HepG2 (cell line): ENCODE measurements around the gene FAM240A. TPM values are rescaled to one million over a fixed set of nuclear protein-coding genes. Genes with fewer than 3 reads are reported as not detected.

Experiments used
- ATAC-seq: fragments of 200-7000 bp; cut with Tn5 transposase; 3 replicates; pipeline ENCODE4 v1.9.1; 2020; ENCODE audit warnings: mild to moderate bottlenecking, moderate library complexity
- BruUV-seq: library from RNA; stranded (reverse); fragments of 400-500 nt; replicated peaks from 2 replicates; lab custom pipeline; 2021; lab: Mats Ljungman, UMichigan
- CTCF ChIA-PET: fragments of 300-600 bp; formaldehyde crosslinking; extraction: SDS; loops from one replicate; lab custom pipeline; 2021; ENCODE audit warnings: low total read pairs, inconsistent platforms, low intra/inter-chr PET ratio; lab: Yijun Ruan, JAX
- POLR2A ChIA-PET: fragments of 350-600 bp; sonication (Branson Sonifier 250); formaldehyde crosslinking; loops from one replicate; lab custom pipeline; 2020; ENCODE audit warnings: antibody characterized with exemption, inconsistent platforms; lab: Yijun Ruan, JAX
- DNase-seq: peaks from one replicate; pipeline ENCODE4 v3.0.0-alpha.2; 2015; ENCODE audit warnings: low spot score
- FAIRE-seq: peaks from 3 replicates; lab custom pipeline; 2011; peaks lifted over from hg19 to GRCh38; lab: Jason Lieb, UNC
- H2AFZ ChIP-seq: one replicate; pipeline ENCODE4 v1.6.1; 2011; ENCODE audit warnings: low read length, inconsistent platforms
- H3K27ac ChIP-seq: fragments of 300-600 bp; 3 replicates; pipeline ENCODE4 v1.8.0; 2011; ENCODE audit warnings: mixed run types, mild to moderate bottlenecking, mixed read lengths, low read length, inconsistent platforms; ENCODE audit not compliant: insufficient read depth; ENCODE audit errors: extremely low read length
- H3K27me3 ChIP-seq, 2 experiments: fragments of 200-600 bp in 1 of 2; 2 replicates in 1 of 2; 3 replicates in 1 of 2; pipeline versions ENCODE4 v1.6.0 to v1.8.0; 2011; ENCODE audit warnings: low read length in 2 of 2, mild to moderate bottlenecking in 2 of 2, moderate library complexity in 2 of 2, inconsistent platforms in 1 of 2; ENCODE audit not compliant: insufficient read depth in 2 of 2, control insufficient read depth in 1 of 2
- H3K36me3 ChIP-seq, 2 experiments: fragments of 200-600 bp in 1 of 2; replicated peaks in 1 of 2; 2 replicates in 1 of 2; 3 replicates in 1 of 2; pipeline versions ENCODE4 v1.5.1 to v1.8.0; 2011; ENCODE audit warnings: low read length in 2 of 2, inconsistent platforms in 1 of 2; ENCODE audit not compliant: insufficient read depth in 2 of 2, control insufficient read depth in 1 of 2
- H3K4me1 ChIP-seq: 2 replicates; pipeline ENCODE4 v1.5.1; 2012; ENCODE audit warnings: low read length, inconsistent platforms; ENCODE audit not compliant: insufficient read depth
- H3K4me2 ChIP-seq: 2 replicates; pipeline ENCODE4 v1.6.0; 2011; ENCODE audit warnings: low read depth, low read length, inconsistent platforms
- H3K4me3 ChIP-seq, 3 experiments: fragments of 200-600 bp in 1 of 3; sonication (generic), shearing (Covaris generic) in 1 of 3; replicated peaks in 1 of 3; 2 replicates each; pipeline ENCODE4 v1.5.1; 2011 to 2016; ENCODE audit warnings: low read length in 3 of 3, inconsistent platforms in 2 of 3, low read depth in 2 of 3, mild to moderate bottlenecking in 2 of 3, control low read depth in 1 of 3, mixed read lengths in 1 of 3; ENCODE audit not compliant: insufficient read depth in 1 of 3
- H3K79me2 ChIP-seq: one replicate; pipeline ENCODE4 v1.6.1; 2011; ENCODE audit warnings: low read length, inconsistent platforms; ENCODE audit not compliant: insufficient read depth
- H3K9ac ChIP-seq: 2 replicates; pipeline ENCODE4 v1.6.0; 2011; ENCODE audit warnings: mild to moderate bottlenecking, low read depth, low read length, inconsistent platforms; ENCODE audit not compliant: insufficient read depth
- H3K9me3 ChIP-seq: 2 replicates; pipeline ENCODE4 v1.5.1; 2012; ENCODE audit warnings: mild to moderate bottlenecking, low read length
- H4K20me1 ChIP-seq: 2 replicates; pipeline ENCODE4 v1.6.0; 2011; ENCODE audit warnings: inconsistent platforms, mild to moderate bottlenecking, low read length, moderate library complexity; ENCODE audit not compliant: insufficient read depth
- CSRNP1 ChIP-seq: sonication (generic); formaldehyde crosslinking; IDR thresholded peaks from 2 replicates; pipeline ENCODE4 v1.8.1; 2023; ENCODE audit warnings: mild to moderate bottlenecking, missing genetic modification reagents
- HHEX ChIP-seq: IDR thresholded peaks from 2 replicates; pipeline ENCODE4 v1.6.1; 2016; ENCODE audit warnings: control low read depth
- MYPOP ChIP-seq: sonication (generic); formaldehyde crosslinking; IDR thresholded peaks from 2 replicates; pipeline ENCODE4 v1.8.1; 2023; ENCODE audit warnings: mild to moderate bottlenecking, moderate library complexity, missing genetic modification reagents
- NCOA1 ChIP-seq: sonication (generic); formaldehyde crosslinking; IDR thresholded peaks from 2 replicates; pipeline ENCODE4 v1.9.0; 2021; ENCODE audit warnings: missing genetic modification reagents
- NCOA5 ChIP-seq: sonication (generic); formaldehyde crosslinking; IDR thresholded peaks from 2 replicates; pipeline ENCODE4 v1.4.0; 2020; ENCODE audit warnings: missing genetic modification reagents
- RFXANK ChIP-seq: IDR thresholded peaks from 2 replicates; pipeline ENCODE4 v1.6.1; 2016
- THYN1 ChIP-seq: sonication (generic); formaldehyde crosslinking; IDR thresholded peaks from 2 replicates; pipeline ENCODE4 v1.8.1; 2023; ENCODE audit warnings: low read depth, mild to moderate bottlenecking, moderate library complexity, missing genetic modification reagents, borderline replicate concordance
- USF2 ChIP-seq, 2 experiments: sonication (generic) in 1 of 2; formaldehyde crosslinking in 1 of 2; IDR thresholded peaks; 2 replicates each; pipeline versions ENCODE4 v1.5.1 to v1.6.1; 2011 to 2020; ENCODE audit warnings: borderline replicate concordance in 1 of 2, low read depth in 1 of 2, low read length in 1 of 2, mild to moderate bottlenecking in 1 of 2, missing genetic modification reagents in 1 of 2, moderate library complexity in 1 of 2
- WGBS: methylation state at CpG from one replicate; pipeline ENCODE4 v1.1.6; 2017; ENCODE audit warnings: low lambda C conversion rate; 5-methylcytosine and 5-hydroxymethylcytosine counted together
- in situ Hi-C: cut with HindIII; loops from 2 replicates; pipeline ENCODE4 v1.10.0; 2017; ENCODE audit warnings: low pct_unique_long_range_greater_than_20kb; ENCODE audit not compliant: extremely low pct_ligation_motif_present
- intact Hi-C: fragments of 100-400 bp; cut with micrococcal nuclease; formaldehyde crosslinking; loops from one replicate; pipeline ENCODE4 v1.10.0; 2022; ENCODE audit not compliant: unreplicated experiment
- polyA plus RNA-seq, 8 experiments: library from polyadenylated mRNA; depleted of rRNA in 3 of 8; stranded (reverse) in 7 of 8; unstranded in 1 of 8; fragments of >200 nt; fragmentation: Illumina TruSeq in 4 of 8; extraction: Trizol in 4 of 8; gene quantifications; 2 replicates each; pipeline versions ENCODE4 v1.2.1 to v1.2.3, GENCODE V29; 2011 to 2016; ENCODE audit warnings: low read depth in 4 of 8, missing spikeins in 1 of 8, mixed read lengths in 1 of 8; ENCODE audit not compliant: insufficient read depth in 1 of 8
- total RNA-seq, 5 experiments: library from RNA; depleted of rRNA; stranded (reverse); fragments of >200 nt; fragmentation: Illumina TruSeq; extraction: Trizol; gene quantifications; 2 replicates each; pipeline ENCODE4 v1.2.3, GENCODE V29; 2016; ENCODE audit warnings: low read depth in 1 of 5

The FAM240A gene
- total and polyA plus RNA-seq, 2 of the 13 experiments (the other 11 are each of a cell fraction or from before 2014, with no cell fraction given): not detected

GRCh38 chr3:46603446-46604046 is 8.8 kb upstream of the FAM240A start:
- H3K9me3 ChIP-seq: no peaks in the 10 kb centered on the region
- H3K27me3 ChIP-seq: 0 out of 5 replicates have a peak, but pooled peaks cover 0 to 3% of the 10 kb centered on the region in 2 experiments
- peaks cover 22% of the 10 kb centered on the region for H3K4me1 ChIP-seq
- FAIRE-seq (no peak), DNase-seq (no peak), ATAC-seq (no peak)
- H3K4me3 ChIP-seq: no peak overlapping the region; a peak in 1 of 6 replicates
- H2AFZ ChIP-seq: no peak overlapping the region
- H3K9ac ChIP-seq: no peak overlapping the region
- in situ Hi-C loops (no loop called here), intact Hi-C loops (no loop called here)
- H3K36me3 ChIP-seq: no peaks in the 10 kb centered on the region
- 0% methylated on average over 1 of the region's 1 CpG for WGBS
- BruUV-seq: no TSS peak
- H3K27ac ChIP-seq: no peak overlapping the region
- H3K4me2 ChIP-seq: 0 out of 2 replicates have a peak overlapping the region, but pooled peaks have one; percentile 36
- POLR2A ChIA-PET: no interaction called here
- no peaks in the 10 kb centered on the region for H4K20me1 ChIP-seq
- TF ChIP-seq USF2 (IDR thresholded peaks at IDR 0.05; ENCODE audit: low read depth, low read length) (no peak), USF2 (CRISPR knock-in tag; IDR thresholded peaks at IDR 0.05; ENCODE audit: borderline replicate concordance) (no peak), NCOA5 (CRISPR knock-in tag) (no peak), RFXANK (CRISPR knock-in tag) (no peak), MYPOP (CRISPR knock-in tag) (no peak), NCOA1 (CRISPR knock-in tag) (no peak), THYN1 (CRISPR knock-in tag) (no peak), CSRNP1 (CRISPR knock-in tag) (no peak), HHEX (CRISPR knock-in tag) (no peak)
- no peaks in the 10 kb centered on the region for H3K79me2 ChIP-seq
- CTCF ChIA-PET: no interaction called here
